ENCODE data around the gene TNS1. TPM values are rescaled to one million over a fixed set of nuclear protein-coding genes. Genes with fewer than 3 reads are reported as not detected.

The TNS1 gene
- total and polyA plus RNA-seq, 2 donors from 2014 or later = 44.8 to 471 TPM

GRCh38 chr2:218027426-218028188 is 24.8 kb upstream of the TNS1 start:
- no peak for FAIRE-seq

GRCh38 chr2:218026676-218027425 is 24.1 kb upstream of the TNS1 start:
- intact Hi-C loops (cut with DNase I) = no loop called here
- peaks cover 3% of the 10 kb centered on the region for H3K27me3 ChIP-seq (ENCODE audit: control insufficient read depth, insufficient read depth, low read length)
- H3K4me1 ChIP-seq (ENCODE audit: control insufficient read depth in 2 of 3, insufficient read depth in 2 of 3, low read depth in 1 of 3, low read length in 3 of 3) = peaks cover 0 to 5% (median 0%) of the 10 kb centered on the region in 3 donors
- H3K27ac ChIP-seq (ENCODE audit: low read depth in 2 of 2, low read length in 2 of 2) = no peak overlapping the region
- H3K9ac ChIP-seq (ENCODE audit: low read length in 3 of 3) = no peak overlapping the region
- peaks cover 0 to 4% (median 0%) of the 10 kb centered on the region in 3 donors for H3K9me3 ChIP-seq (ENCODE audit: control insufficient read depth in 2 of 3, insufficient read depth in 1 of 3, low read length in 3 of 3)
- no peaks in the 10 kb centered on the region for H3K36me3 ChIP-seq (ENCODE audit: control insufficient read depth in 2 of 3, insufficient read depth in 3 of 3, low read length in 3 of 3)
- peak in 3 of 5 donors; percentile 5 to 53 (median 31) for DNase-seq
- no peak for FAIRE-seq
- H3K4me3 ChIP-seq (ENCODE audit: low read length in 3 of 3) = no peak overlapping the region
- TF ChIP-seq, protein P1, sequence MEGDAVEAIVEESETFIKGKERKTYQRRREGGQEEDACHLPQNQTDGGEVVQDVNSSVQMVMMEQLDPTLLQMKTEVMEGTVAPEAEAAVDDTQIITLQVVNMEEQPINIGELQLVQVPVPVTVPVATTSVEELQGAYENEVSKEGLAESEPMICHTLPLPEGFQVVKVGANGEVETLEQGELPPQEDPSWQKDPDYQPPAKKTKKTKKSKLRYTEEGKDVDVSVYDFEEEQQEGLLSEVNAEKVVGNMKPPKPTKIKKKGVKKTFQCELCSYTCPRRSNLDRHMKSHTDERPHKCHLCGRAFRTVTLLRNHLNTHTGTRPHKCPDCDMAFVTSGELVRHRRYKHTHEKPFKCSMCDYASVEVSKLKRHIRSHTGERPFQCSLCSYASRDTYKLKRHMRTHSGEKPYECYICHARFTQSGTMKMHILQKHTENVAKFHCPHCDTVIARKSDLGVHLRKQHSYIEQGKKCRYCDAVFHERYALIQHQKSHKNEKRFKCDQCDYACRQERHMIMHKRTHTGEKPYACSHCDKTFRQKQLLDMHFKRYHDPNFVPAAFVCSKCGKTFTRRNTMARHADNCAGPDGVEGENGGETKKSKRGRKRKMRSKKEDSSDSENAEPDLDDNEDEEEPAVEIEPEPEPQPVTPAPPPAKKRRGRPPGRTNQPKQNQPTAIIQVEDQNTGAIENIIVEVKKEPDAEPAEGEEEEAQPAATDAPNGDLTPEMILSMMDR (IDR thresholded peaks at IDR 0.05; ENCODE audit: borderline replicate concordance, extremely low read depth, insufficient read depth) = no peak

More at GRCh38 chr2:218027426-218028188, 24.8 kb upstream of the TNS1 start:
- peak in 2 of 5 donors; percentile 8 to 21 for DNase-seq
- Histone ChIP-seq H3K27ac (ENCODE audit: low read depth in 2 of 2, low read length in 2 of 2) (no peak overlapping the region), H3K9me3 (ENCODE audit: control insufficient read depth in 2 of 3, insufficient read depth in 1 of 3, low read length in 3 of 3) (peaks cover 0 to 4% (median 0%) of the 10 kb centered on the region in 3 donors), H3K36me3 (ENCODE audit: control insufficient read depth in 2 of 3, insufficient read depth in 3 of 3, low read length in 3 of 3) (no peaks in the 10 kb centered on the region), H3K27me3 (ENCODE audit: control insufficient read depth, insufficient read depth, low read length) (peaks cover 3% of the 10 kb centered on the region), H3K4me3 (ENCODE audit: low read length in 3 of 3) (no peak overlapping the region), H3K9ac (ENCODE audit: low read length in 3 of 3) (no peak overlapping the region), H3K4me1 (ENCODE audit: control insufficient read depth in 2 of 3, insufficient read depth in 2 of 3, low read depth in 1 of 3, low read length in 3 of 3) (peaks cover 0 to 5% (median 0%) of the 10 kb centered on the region in 3 donors)
- TF ChIP-seq, protein P1 (IDR thresholded peaks at IDR 0.05; ENCODE audit: borderline replicate concordance, extremely low read depth, insufficient read depth) = no peak
- intact Hi-C loops (cut with DNase I) = no loop called here

- Histone ChIP-seq H3K36me3 (ENCODE audit: control insufficient read depth in 2 of 3, insufficient read depth in 3 of 3, low read length in 3 of 3) (no peaks in the 10 kb centered on the region), H3K4me1 (ENCODE audit: control insufficient read depth in 2 of 3, insufficient read depth in 2 of 3, low read depth in 1 of 3, low read length in 3 of 3) (peaks cover 0 to 4% (median 0%) of the 10 kb centered on the region in 3 donors), H3K9ac (ENCODE audit: low read length in 3 of 3) (no peak overlapping the region), H3K4me3 (ENCODE audit: low read length in 3 of 3) (no peak overlapping the region), H3K27ac (ENCODE audit: low read depth in 2 of 2, low read length in 2 of 2) (no peak overlapping the region), H3K27me3 (ENCODE audit: control insufficient read depth, insufficient read depth, low read length) (peaks cover 3% of the 10 kb centered on the region), H3K9me3 (ENCODE audit: control insufficient read depth in 2 of 3, insufficient read depth in 1 of 3, low read length in 3 of 3) (peaks cover 0 to 4% (median 0%) of the 10 kb centered on the region in 3 donors)
- TF ChIP-seq, protein P1 (IDR thresholded peaks at IDR 0.05; ENCODE audit: borderline replicate concordance, extremely low read depth, insufficient read depth) = no peak
- DNase-seq = peak in 1 of 5 donors; percentile 5
- intact Hi-C loops (cut with DNase I) = no loop called here
- no peak for FAIRE-seq
These were observed 23.4 kb upstream of the TNS1 start for GRCh38 chr2:218026244-218026643.
